Measurements from ENCODE around the gene RNF5. TPM values are rescaled to one million over a fixed set of nuclear protein-coding genes. Genes with fewer than 3 reads are reported as not detected.

RNF5 gene
- total RNA-seq, 2 donors from 2014 or later, result 63.5 to 68.4 TPM

GRCh38 chr6:32212076-32212760 is 34.0 kb downstream of the RNF5 start:
- DNase-seq (ENCODE audit: low spot score), result no peak
- TF ChIP-seq CTCF (IDR thresholded peaks at IDR 0.05), result no peak
- Histone ChIP-seq H3K27ac (no peak overlapping the region), H3K27me3 (replicated peaks; ENCODE audit: insufficient read depth) (no peaks in the 10 kb centered on the region), H3K4me3 (no peak overlapping the region), H3K9me3 (no peaks in the 10 kb centered on the region), H3K36me3 (no peaks in the 10 kb centered on the region), H3K4me1 (ENCODE audit: control insufficient read depth in 1 of 2, low read depth in 2 of 2) (no peaks in the 10 kb centered on the region)
- ATAC-seq (ENCODE audit: insufficient number of reproducible peaks, low FRiP score, low read depth), result no peak

GRCh38 chr6:32213649-32214048 is 35.4 kb downstream of the RNF5 start:
- ATAC-seq (ENCODE audit: insufficient number of reproducible peaks, low FRiP score, low read depth), result no peak
- DNase-seq (ENCODE audit: low spot score), result no peak
- Histone ChIP-seq H3K27me3 (replicated peaks; ENCODE audit: insufficient read depth) (no peaks in the 10 kb centered on the region), H3K4me3 (no peak overlapping the region), H3K4me1 (ENCODE audit: control insufficient read depth in 1 of 2, low read depth in 2 of 2) (no peaks in the 10 kb centered on the region), H3K36me3 (no peaks in the 10 kb centered on the region), H3K27ac (no peak overlapping the region), H3K9me3 (no peaks in the 10 kb centered on the region)
- no peak for TF ChIP-seq CTCF (IDR thresholded peaks at IDR 0.05)

- H3K27ac ChIP-seq, result no peak overlapping the region
- TF ChIP-seq CTCF (IDR thresholded peaks at IDR 0.05), result no peak
- no peak overlapping the region for H3K4me3 ChIP-seq
- ATAC-seq (ENCODE audit: insufficient number of reproducible peaks, low FRiP score, low read depth) (no peak), DNase-seq (ENCODE audit: low spot score) (no peak)
- H3K4me1 ChIP-seq (ENCODE audit: control insufficient read depth in 1 of 2, low read depth in 2 of 2), result no peaks in the 10 kb centered on the region
- H3K27me3 ChIP-seq (replicated peaks; ENCODE audit: insufficient read depth), result no peaks in the 10 kb centered on the region
- no peaks in the 10 kb centered on the region for H3K9me3 ChIP-seq
- H3K36me3 ChIP-seq, result no peaks in the 10 kb centered on the region
These were observed 35.9 kb downstream of the RNF5 start for GRCh38 chr6:32214126-32214525.

GRCh38 chr6:32215617-32216016 is 37.4 kb downstream of the RNF5 start:
- DNase-seq (ENCODE audit: low spot score) (no peak), ATAC-seq (ENCODE audit: insufficient number of reproducible peaks, low FRiP score, low read depth) (no peak)
- Histone ChIP-seq H3K9me3 (no peaks in the 10 kb centered on the region), H3K36me3 (no peaks in the 10 kb centered on the region), H3K4me3 (no peak overlapping the region), H3K27me3 (replicated peaks; ENCODE audit: insufficient read depth) (no peaks in the 10 kb centered on the region), H3K27ac (no peak overlapping the region), H3K4me1 (ENCODE audit: control insufficient read depth in 1 of 2, low read depth in 2 of 2) (no peaks in the 10 kb centered on the region)
- TF ChIP-seq CTCF (IDR thresholded peaks at IDR 0.05), result no peak

GRCh38 chr6:32216285-32216684 is 38.1 kb downstream of the RNF5 start:
- H3K9me3 ChIP-seq, result no peaks in the 10 kb centered on the region
- no peak for TF ChIP-seq CTCF (IDR thresholded peaks at IDR 0.05)
- H3K4me3 ChIP-seq, result no peak overlapping the region
- no peak overlapping the region for H3K27ac ChIP-seq
- no peaks in the 10 kb centered on the region for H3K27me3 ChIP-seq (replicated peaks; ENCODE audit: insufficient read depth)
- H3K36me3 ChIP-seq, result no peaks in the 10 kb centered on the region
- no peak for DNase-seq (ENCODE audit: low spot score)
- no peaks in the 10 kb centered on the region for H3K4me1 ChIP-seq (ENCODE audit: control insufficient read depth in 1 of 2, low read depth in 2 of 2)
- no peak for ATAC-seq (ENCODE audit: insufficient number of reproducible peaks, low FRiP score, low read depth)
